HG03460 (cell line): Measurements from ENCODE around the gene FGFRL1.
"Not testable (repeated sequence)": the region's sequence is repeated elsewhere in the genome, so short reads cannot be mapped to it uniquely, and the experiment has no call there.

Source experiments
- ATAC-seq: cut with Tn5 transposase; IDR thresholded peaks from one replicate; pipeline ENCODE4 v1.9.1; 2021; ENCODE audit not compliant: unreplicated experiment

Gene FGFRL1

GRCh38 chr4:972651-973424 is 38.6 kb upstream of the FGFRL1 start:
- peak; percentile 39 for ATAC-seq

- ATAC-seq = peak; percentile 51
These were observed 37.7 kb upstream of the FGFRL1 start, which contains the start of gene DGKQ for GRCh38 chr4:973431-974397. Gene DGKQ, minus strand, starts transcription at chr4:973569. Its CDS starts 87 bp downstream, at chr4:973482.

DNA sequence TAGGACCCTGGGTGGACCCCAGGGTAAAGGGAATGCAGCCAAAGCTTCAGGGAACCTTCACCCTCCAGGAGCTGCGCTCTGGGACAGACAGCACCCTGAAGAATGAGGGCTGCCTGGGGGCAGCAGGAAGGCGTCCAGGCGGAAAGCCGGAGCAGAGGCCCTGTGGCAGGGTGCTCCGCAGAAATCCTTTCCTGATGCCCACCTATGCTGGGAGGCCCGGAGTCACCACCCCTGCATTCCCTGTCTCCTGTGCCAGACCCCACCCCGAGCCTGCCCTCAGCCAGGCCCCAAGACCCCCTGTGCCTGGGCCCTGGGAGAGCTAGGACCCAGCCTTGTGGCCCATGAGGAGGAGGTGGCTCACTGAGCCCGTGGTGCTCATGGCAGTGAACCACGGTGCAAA is 36.8 kb upstream of the FGFRL1 start:
- no peak for ATAC-seq

- ATAC-seq = not testable (repeated sequence)
These were observed 35.4 kb upstream of the FGFRL1 start for GRCh38 chr4:976016-976415.

DNA sequence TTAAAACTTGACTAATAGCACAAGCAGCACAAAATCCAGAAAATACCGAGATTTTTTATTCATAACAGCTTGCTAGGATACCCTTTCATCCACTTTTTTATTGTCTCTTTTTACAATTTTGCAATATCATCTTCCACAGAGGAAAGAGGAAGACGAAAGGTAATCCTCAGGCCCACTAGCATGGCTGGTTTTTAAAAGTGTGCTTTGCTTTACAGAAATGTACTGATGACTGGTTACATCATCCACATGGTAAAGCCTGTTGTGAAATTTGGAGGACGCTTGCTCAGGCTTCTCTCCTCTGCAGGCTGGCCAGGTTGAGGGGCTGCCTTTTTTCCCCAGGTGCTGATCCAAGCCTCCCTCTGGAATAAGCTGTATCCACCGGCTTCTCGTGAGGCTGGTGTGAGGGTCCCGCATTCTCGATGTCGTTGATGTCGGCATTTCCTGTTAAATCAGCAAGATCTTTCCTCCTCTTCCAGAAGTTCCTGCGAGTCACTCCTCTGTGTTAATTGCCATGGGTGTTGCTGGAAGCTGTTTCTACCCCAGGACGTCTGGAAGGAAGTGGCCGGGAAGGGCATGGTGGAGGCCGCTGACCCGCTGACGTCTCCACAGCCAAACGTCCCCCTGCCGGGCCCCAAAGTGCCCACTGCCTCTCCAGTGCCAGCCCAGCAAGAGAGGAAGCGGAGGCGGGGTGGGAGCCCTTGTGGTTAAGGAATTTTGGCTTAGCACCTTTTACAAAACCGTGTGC is 32.3 kb upstream of the FGFRL1 start:
- ATAC-seq = no peak

GRCh38 chr4:982291-982690 is 29.1 kb upstream of the FGFRL1 start:
- no peak for ATAC-seq

- ATAC-seq = no peak
These were observed 28.6 kb upstream of the FGFRL1 start for GRCh38 chr4:982814-983213.

DNA sequence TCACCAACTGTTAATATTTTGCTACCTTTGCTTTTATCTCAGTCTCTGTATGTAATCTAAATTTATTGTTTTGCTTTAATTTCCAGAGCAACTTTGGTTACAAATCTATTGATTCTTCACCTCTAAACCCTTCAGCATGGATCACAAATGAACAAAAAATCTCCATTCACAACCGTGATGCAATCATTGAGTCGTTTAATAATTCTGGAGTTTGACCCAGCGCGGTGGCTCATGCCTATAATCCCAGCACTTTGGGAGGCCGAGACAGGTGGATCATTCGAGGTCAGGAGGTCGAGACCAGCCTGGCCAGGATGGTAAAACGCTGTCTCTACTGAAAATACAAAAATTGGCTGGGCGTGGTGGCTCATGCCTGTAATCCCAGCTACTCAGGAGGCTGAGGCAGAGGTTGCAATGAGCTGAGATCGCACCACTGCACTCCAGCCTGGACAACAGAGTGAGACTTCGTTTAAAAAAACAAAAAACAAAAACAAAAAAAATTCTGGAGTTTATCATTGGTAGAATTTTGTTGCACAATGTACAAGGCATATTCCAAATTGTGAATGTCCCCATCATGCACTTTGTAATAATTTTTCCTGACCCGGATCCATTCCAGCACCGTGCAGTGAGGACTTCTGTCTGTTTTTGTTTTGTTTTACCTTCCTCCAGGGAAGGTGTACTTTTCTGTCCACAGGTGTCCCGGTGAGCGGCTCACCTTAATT is 26.9 kb upstream of the FGFRL1 start:
- ATAC-seq = no peak

DNA sequence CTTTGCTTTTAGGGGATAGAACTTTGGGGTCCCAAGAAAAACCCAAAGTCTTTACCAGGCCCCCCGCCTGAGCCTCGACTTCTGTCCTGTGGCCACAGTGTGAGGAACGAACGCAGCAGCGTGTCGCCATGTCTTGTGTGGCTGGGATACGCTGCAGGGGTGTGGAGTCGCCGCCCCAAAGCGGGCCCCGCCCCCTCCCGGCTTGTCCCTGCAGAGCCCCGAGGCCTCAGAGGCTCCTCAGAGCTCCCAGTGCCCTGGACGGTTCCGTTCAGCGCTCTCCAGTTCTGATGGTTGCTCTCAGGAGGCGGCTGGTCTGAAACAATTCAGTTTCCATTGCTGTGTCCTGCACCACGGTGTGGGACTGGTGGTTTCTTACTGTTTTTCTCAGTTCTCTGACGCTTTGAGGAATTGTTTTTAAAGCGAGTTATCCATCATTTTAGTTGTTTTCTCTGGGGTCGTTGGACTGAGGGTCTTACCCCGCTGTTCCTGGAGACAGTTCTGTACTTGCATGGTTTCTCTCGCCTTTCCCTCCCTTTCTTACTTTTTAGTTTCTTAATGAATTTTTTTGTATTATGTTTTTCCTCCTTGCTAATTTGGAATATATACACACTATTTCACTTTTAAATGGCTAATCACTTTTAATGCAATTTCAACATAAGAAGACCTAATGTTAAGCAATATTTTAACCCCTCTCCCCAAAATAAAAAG is 26.1 kb upstream of the FGFRL1 start:
- no peak for ATAC-seq

GRCh38 chr4:986428-986878 is 25.0 kb upstream of the FGFRL1 start:
- ATAC-seq = no peak

GRCh38 chr4:986879-987623 is 24.4 kb upstream of the FGFRL1 start, which contains the start of gene IDUA:
Gene IDUA, plus strand, starts transcription at chr4:987044. Its CDS starts 41 bp downstream, at chr4:987085.
- peak; percentile 78 for ATAC-seq

- no peak for ATAC-seq
These were observed 23.6 kb upstream of the FGFRL1 start for GRCh38 chr4:987624-988513.

- no peak for ATAC-seq
These were observed 22.4 kb upstream of the FGFRL1 start for GRCh38 chr4:988726-989721.

GRCh38 chr4:989722-990471 is 21.5 kb upstream of the FGFRL1 start:
- ATAC-seq = no peak

GRCh38 chr4:990746-991367 is 20.6 kb upstream of the FGFRL1 start:
- no peak for ATAC-seq
